GM12872 (cell line): Measurements from ENCODE around the gene GPC5.

Source experiments
- TF ChIP-seq, protein P1 (sequence below): IDR thresholded peaks from 3 replicates; pipeline ENCODE4 v1.5.1; 2011; ENCODE audit warnings: low read depth, mild to moderate bottlenecking, low read length, moderate library complexity; ENCODE audit not compliant: insufficient read depth

Gene GPC5

GRCh38 chr13:92259523-92259922 is 861.1 kb downstream of the GPC5 start:
- TF ChIP-seq, protein P1, sequence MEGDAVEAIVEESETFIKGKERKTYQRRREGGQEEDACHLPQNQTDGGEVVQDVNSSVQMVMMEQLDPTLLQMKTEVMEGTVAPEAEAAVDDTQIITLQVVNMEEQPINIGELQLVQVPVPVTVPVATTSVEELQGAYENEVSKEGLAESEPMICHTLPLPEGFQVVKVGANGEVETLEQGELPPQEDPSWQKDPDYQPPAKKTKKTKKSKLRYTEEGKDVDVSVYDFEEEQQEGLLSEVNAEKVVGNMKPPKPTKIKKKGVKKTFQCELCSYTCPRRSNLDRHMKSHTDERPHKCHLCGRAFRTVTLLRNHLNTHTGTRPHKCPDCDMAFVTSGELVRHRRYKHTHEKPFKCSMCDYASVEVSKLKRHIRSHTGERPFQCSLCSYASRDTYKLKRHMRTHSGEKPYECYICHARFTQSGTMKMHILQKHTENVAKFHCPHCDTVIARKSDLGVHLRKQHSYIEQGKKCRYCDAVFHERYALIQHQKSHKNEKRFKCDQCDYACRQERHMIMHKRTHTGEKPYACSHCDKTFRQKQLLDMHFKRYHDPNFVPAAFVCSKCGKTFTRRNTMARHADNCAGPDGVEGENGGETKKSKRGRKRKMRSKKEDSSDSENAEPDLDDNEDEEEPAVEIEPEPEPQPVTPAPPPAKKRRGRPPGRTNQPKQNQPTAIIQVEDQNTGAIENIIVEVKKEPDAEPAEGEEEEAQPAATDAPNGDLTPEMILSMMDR, result no peak

GRCh38 chr13:92260363-92260762 is 861.9 kb downstream of the GPC5 start:
- TF ChIP-seq, protein P1, result no peak

DNA sequence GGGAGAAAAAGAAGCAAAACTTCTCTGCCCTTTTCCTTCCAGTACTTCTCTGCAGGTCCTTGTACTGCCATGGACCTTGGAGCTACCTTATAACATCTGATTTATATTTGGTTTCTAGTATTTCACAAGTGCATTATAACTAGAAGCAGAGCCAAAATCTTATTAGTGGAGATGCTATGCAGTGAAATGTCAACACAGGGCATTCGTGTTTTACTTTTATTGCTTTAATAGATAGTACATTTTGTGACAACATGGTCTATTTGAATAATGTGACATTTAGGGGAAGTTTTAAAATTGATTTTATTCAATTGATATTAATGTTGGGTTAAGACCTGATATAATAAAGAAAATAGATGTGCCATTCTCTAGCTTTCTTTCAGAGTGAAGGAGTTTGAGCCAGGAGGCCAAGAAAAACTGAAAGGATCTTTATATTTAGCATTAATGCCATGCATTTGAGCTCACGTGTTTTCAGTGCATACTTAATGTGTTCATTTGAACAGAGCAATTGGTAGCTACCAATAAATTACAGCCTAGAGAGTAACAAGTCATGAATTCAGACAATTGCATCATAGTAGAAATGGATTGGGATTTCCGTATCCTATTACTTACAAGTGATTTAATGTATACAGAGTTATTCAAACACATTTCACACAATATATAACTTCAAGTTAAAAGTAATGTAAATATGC is 863.8 kb downstream of the GPC5 start:
- TF ChIP-seq, protein P1, result no peak

GRCh38 chr13:92265408-92265807 is 867.0 kb downstream of the GPC5 start:
- TF ChIP-seq, protein P1, result no peak

GRCh38 chr13:92270990-92271389 is 872.6 kb downstream of the GPC5 start:
- TF ChIP-seq, protein P1, result no peak

DNA sequence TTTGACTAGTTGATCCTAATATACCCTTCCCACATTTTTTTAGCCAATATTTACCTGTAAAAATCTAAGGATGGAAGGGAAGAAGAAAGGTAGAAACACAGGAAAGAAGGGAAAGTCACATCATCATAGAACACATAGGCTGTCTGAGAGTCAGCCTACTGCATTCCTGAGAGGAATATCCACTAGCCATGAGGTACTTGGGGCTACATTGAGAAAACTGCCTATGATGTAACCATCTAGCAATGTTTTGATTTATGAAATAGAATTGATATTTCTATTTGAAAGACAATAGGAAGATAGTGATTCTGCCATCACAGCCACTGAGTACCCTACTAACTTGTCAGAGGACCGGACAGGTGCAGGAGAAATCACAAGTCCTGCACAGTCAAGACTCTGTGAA is 873.8 kb downstream of the GPC5 start:
- TF ChIP-seq, protein P1, result no peak

DNA sequence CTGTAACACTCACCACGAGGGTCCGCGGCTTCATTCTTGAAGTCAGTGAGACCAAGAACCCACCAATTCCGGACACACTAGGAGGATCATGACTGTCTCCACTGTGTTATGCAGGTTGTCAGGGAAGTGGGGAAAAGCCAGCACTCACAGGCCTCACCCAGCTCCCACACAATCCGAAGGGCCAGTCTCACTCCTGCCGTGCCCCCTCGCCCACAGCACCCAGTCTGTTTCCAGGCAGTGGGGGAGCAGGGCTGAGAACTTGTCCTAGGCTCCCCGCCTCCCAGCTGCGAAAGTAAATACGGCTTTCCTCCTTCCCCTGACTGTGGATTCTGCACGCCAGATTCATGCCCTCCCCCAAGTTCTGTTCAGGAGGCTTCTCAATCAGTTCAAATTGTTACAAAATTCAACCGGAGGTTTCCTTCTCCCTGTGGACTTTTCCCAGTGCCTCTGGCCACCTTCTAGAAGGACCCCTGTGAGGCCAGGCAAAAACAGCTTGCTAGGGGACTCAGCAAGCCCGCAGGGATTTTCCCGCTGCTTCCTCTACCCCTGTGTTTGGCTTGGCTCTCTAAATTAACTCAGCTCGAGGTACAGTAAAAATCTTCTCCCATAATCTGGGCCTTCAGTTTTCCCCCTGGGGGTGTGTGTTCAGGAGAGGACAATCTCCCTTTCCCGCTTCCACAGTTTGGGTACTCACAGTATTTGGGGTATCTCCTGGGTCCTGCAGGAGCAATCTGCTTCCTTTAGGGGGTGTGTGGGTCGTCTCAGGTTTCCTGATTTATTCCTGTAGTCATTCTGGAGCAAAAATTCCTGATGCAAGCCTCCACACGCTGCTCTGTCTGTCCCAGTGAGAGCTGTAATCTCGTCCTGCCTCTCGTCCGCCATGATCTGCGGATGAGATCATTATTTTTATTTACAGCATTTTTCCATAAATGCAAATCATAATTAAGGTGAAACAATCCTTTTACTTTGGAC is 899.8 kb downstream of the GPC5 start:
- TF ChIP-seq, protein P1, result no peak
